Measurements from ENCODE around the gene THEMIS. TPM values are rescaled to one million over a fixed set of nuclear protein-coding genes. Genes with fewer than 3 reads are reported as not detected.

The THEMIS gene
- total RNA-seq, 1 donor from 2014 or later: not detected

GRCh38 chr6:127914240-127914639 is 13.4 kb upstream of the THEMIS start:
- Histone ChIP-seq H3K4me3 (ENCODE audit: low read depth, low read length) (no peak overlapping the region), H3K27me3 (ENCODE audit: control insufficient read depth, insufficient read depth, low read length) (no peaks in the 10 kb centered on the region), H3K36me3 (ENCODE audit: control insufficient read depth, insufficient read depth, low read length) (no peaks in the 10 kb centered on the region)
- TF ChIP-seq CTCF (IDR thresholded peaks at IDR 0.05; ENCODE audit: insufficient read depth, low read length, severe bottlenecking): no peak
- FAIRE-seq: no peak
- DNase-seq (ENCODE audit: low read depth): peak; percentile 80

- no peak for TF ChIP-seq CTCF (IDR thresholded peaks at IDR 0.05; ENCODE audit: insufficient read depth, low read length, severe bottlenecking)
- no peak overlapping the region for H3K4me3 ChIP-seq (ENCODE audit: low read depth, low read length)
- FAIRE-seq (no peak), DNase-seq (ENCODE audit: low read depth) (no peak)
- H3K27me3 ChIP-seq (ENCODE audit: control insufficient read depth, insufficient read depth, low read length): no peaks in the 10 kb centered on the region
- H3K36me3 ChIP-seq (ENCODE audit: control insufficient read depth, insufficient read depth, low read length): no peaks in the 10 kb centered on the region
Measured at GRCh38 chr6:127912914-127913313, 12.1 kb upstream of the THEMIS start.

- no peaks in the 10 kb centered on the region for H3K36me3 ChIP-seq (ENCODE audit: control insufficient read depth, insufficient read depth, low read length)
- no peaks in the 10 kb centered on the region for H3K27me3 ChIP-seq (ENCODE audit: control insufficient read depth, insufficient read depth, low read length)
- H3K4me3 ChIP-seq (ENCODE audit: low read depth, low read length): no peak overlapping the region
- FAIRE-seq: peak; percentile 70
- TF ChIP-seq CTCF (IDR thresholded peaks at IDR 0.05; ENCODE audit: insufficient read depth, low read length, severe bottlenecking): no peak
- no peak for DNase-seq (ENCODE audit: low read depth)
Measured at GRCh38 chr6:127907960-127908640, 7.2 kb upstream of the THEMIS start.

- TF ChIP-seq CTCF (IDR thresholded peaks at IDR 0.05; ENCODE audit: insufficient read depth, low read length, severe bottlenecking): no peak
- no peak overlapping the region for H3K4me3 ChIP-seq (ENCODE audit: low read depth, low read length)
- H3K27me3 ChIP-seq (ENCODE audit: control insufficient read depth, insufficient read depth, low read length): no peaks in the 10 kb centered on the region
- no peak for FAIRE-seq
- no peaks in the 10 kb centered on the region for H3K36me3 ChIP-seq (ENCODE audit: control insufficient read depth, insufficient read depth, low read length)
- DNase-seq (ENCODE audit: low read depth): no peak
Measured at GRCh38 chr6:127904160-127904559, 3.3 kb upstream of the THEMIS start.

- H3K4me3 ChIP-seq (ENCODE audit: low read depth, low read length): no peak overlapping the region
- FAIRE-seq (no peak), DNase-seq (ENCODE audit: low read depth) (no peak)
- no peaks in the 10 kb centered on the region for H3K27me3 ChIP-seq (ENCODE audit: control insufficient read depth, insufficient read depth, low read length)
- H3K36me3 ChIP-seq (ENCODE audit: control insufficient read depth, insufficient read depth, low read length): no peaks in the 10 kb centered on the region
- TF ChIP-seq CTCF (IDR thresholded peaks at IDR 0.05; ENCODE audit: insufficient read depth, low read length, severe bottlenecking): no peak
Measured at GRCh38 chr6:127902933-127903332, 2.1 kb upstream of the THEMIS start.

- FAIRE-seq: no peak
- DNase-seq (ENCODE audit: low read depth): peak; percentile 12
- Histone ChIP-seq H3K27me3 (ENCODE audit: control insufficient read depth, insufficient read depth, low read length) (no peaks in the 10 kb centered on the region), H3K4me3 (ENCODE audit: low read depth, low read length) (no peak overlapping the region), H3K36me3 (ENCODE audit: control insufficient read depth, insufficient read depth, low read length) (no peaks in the 10 kb centered on the region)
- TF ChIP-seq CTCF (IDR thresholded peaks at IDR 0.05; ENCODE audit: insufficient read depth, low read length, severe bottlenecking): no peak
Measured at GRCh38 chr6:127897484-127897883, 3.4 kb downstream of the THEMIS start.

Measured in bronchial epithelial cell (primary cell).